ENCODE results near the gene DNAJC8. TPM values are rescaled to one million over a fixed set of nuclear protein-coding genes. Genes with fewer than 3 reads are reported as not detected.
A peak's percentile ranks its signal among the peaks of the same experiment; 100 is the strongest.

The DNAJC8 gene
- total and polyA plus RNA-seq, 2 of the 4 experiments (the other 2 are of a cell fraction) = 53.6 to 81.0 TPM

DNA sequence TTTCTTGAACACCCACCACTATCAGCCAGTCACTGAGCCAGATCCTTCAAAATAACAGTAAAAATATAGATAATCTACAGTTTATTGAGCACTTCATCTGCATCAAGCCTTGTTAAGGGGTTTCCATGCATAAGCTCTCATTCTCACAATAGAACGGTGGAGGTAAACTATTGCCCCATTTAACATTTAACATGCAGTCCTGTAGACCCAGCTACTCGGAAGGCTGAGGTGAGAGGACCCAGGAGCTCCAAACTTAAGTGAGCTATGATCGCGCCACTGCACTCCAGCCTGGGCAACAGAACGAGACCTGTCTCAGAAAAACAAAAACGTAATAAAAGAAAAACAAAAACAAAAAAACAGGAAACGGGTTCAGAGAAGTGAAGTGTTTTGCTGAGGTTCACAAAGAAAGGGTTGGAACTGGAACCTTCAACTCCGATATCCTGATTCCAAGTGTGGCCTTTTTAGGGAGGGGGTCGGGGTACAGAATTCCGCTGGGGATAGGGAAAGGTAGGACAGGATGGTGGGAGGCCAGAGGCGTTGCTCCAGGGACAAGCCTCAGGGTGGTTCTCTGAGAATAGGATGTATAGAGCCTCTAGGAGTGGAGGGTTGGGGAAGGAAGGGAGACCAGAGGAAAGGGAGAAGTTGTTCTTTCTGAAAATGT is 14.9 kb upstream of the DNAJC8 start:
- Histone ChIP-seq H3K79me1 (ENCODE audit: low read depth in 1 of 2, low read length in 2 of 2) (peaks cover 0 to 18% of the 10 kb centered on the region in 2 experiments; a peak in 1 of 4 replicates), H3K14ac (replicated peaks; ENCODE audit: low read depth, low read length) (no peak overlapping the region; the same call in 1 of the 2 replicates), H2BK120ac (ENCODE audit: low read depth, low read length) (peak overlapping the region; percentile 92), H2AK5ac (ENCODE audit: low read depth, low read length) (peak overlapping the region; percentile 10; the same call in 1 of the 2 replicates), H4K8ac (ENCODE audit: low read depth in 2 of 2, low read length in 2 of 2) (peak overlapping the region; percentile 19 to 86; a peak in 3 of 4 replicates), H4K91ac (ENCODE audit: insufficient read depth, low read depth, low read length) (peak overlapping the region; percentile 68), H2BK15ac (ENCODE audit: low read depth, low read length) (peak overlapping the region; percentile 86; the same call in 1 of the 3 replicates), H3K23ac (ENCODE audit: low read depth, low read length) (peak overlapping the region; percentile 6; the same call in 1 of the 2 replicates), H3K9me1 (ENCODE audit: insufficient read depth, low read length) (no peaks in the 10 kb centered on the region; the same call in none of the 2 replicates), H3K27ac (ENCODE audit: insufficient read depth, low read length) (peak overlapping the region; percentile 68; the same call in 1 of the 2 replicates), H3K18ac (ENCODE audit: low read depth, low read length) (peak overlapping the region; percentile 18; the same call in 1 of the 2 replicates), H3K27me3 (ENCODE audit: control insufficient read depth, insufficient read depth, low read length) (no peaks in the 10 kb centered on the region), H3K36me3 (ENCODE audit: control insufficient read depth, insufficient read depth, low read length) (no peaks in the 10 kb centered on the region), H3K4me2 (ENCODE audit: low read depth, low read length) (peak overlapping the region; percentile 73), H4K20me1 (ENCODE audit: insufficient read depth, low read length) (no peaks in the 10 kb centered on the region), H2AFZ (replicated peaks; ENCODE audit: low read length, poor library complexity) (peak overlapping the region; percentile 93), H2BK20ac (ENCODE audit: low read depth, low read length) (peak overlapping the region; percentile 90), H3K4me3 (ENCODE audit: insufficient read depth, low read depth, low read length) (peak overlapping the region; percentile 17; the same call in 1 of the 2 replicates), H2AK9ac (replicated peaks; ENCODE audit: low read depth, low read length, poor library complexity) (peak overlapping the region; percentile 56), H4K5ac (ENCODE audit: low read depth, low read length) (peak overlapping the region; percentile 66), H3K9me3 (ENCODE audit: control insufficient read depth, insufficient read depth, low read length) (no peaks in the 10 kb centered on the region), H3K9ac (ENCODE audit: low read depth, low read length) (peak overlapping the region; percentile 54), H3K56ac (ENCODE audit: extremely low read depth, insufficient read depth, low read length) (peak overlapping the region; percentile 37; the same call in 1 of the 2 replicates), H3K4ac (ENCODE audit: low read depth, low read length) (peak overlapping the region; percentile 84), H3K4me1 (ENCODE audit: control insufficient read depth, insufficient read depth, low read length) (peaks cover 14% of the 10 kb centered on the region), H2BK5ac (ENCODE audit: low read depth, low read length, poor library complexity, severe bottlenecking) (peak overlapping the region; percentile 59)
- WGBS, 2 experiments (ENCODE audit: extremely low coverage in 2 of 2, insufficient read length in 1 of 2) = 100% methylated on average over 1 of the region's 11 CpGs; no CpG with 5 or more reads in 1 of the 2 experiments
- intact Hi-C loops (cut with micrococcal nuclease) (loop anchor here (1.0 to 2.0 kb wide), 3 partner anchors 81 to 258 kb away; partner anchors contain the start of genes MED18 and PHACTR4), in situ Hi-C loops (cut with MboI; ENCODE audit: low sequenced_read_pairs) (no loop called here), dilution Hi-C loops (cut with HindIII; ENCODE audit: low sequenced_read_pairs, unreplicated experiment) (no loop called here)
- ATAC-seq (ENCODE audit: low read depth) (no peak), DNase-seq (no peak)
- no TSS peak for BruUV-seq (replicated peaks)
- POLR2A ChIA-PET (ENCODE audit: unreplicated experiment) = interaction anchor here (0.5 to 1.2 kb wide), 2 partner anchors 12 to 264 kb away, joined by 6 to 10 read pairs; partner anchors contain the start of gene ATP5IF1
- CTCF ChIA-PET = interaction anchor here (0.6 to 2.2 kb wide), 9 partner anchors 9 to 269 kb away, joined by 3 to 15 read pairs (median 4); partner anchors contain the start of gene MED18
- TF ChIP-seq POLR2A (IDR thresholded peaks at IDR 0.05; ENCODE audit: low read depth, low read length) = no peak
- no peak for TF ChIP-seq MAFK (IDR thresholded peaks at IDR 0.05; ENCODE audit: low read depth, low read length)
- no peak for TF ChIP-seq MXI1 (IDR thresholded peaks at IDR 0.05; ENCODE audit: borderline replicate concordance, low read depth, low read length)
- no peak for TF ChIP-seq MAZ (IDR thresholded peaks at IDR 0.05; ENCODE audit: borderline replicate concordance, low read depth, low read length)
- TF ChIP-seq, protein P1, sequence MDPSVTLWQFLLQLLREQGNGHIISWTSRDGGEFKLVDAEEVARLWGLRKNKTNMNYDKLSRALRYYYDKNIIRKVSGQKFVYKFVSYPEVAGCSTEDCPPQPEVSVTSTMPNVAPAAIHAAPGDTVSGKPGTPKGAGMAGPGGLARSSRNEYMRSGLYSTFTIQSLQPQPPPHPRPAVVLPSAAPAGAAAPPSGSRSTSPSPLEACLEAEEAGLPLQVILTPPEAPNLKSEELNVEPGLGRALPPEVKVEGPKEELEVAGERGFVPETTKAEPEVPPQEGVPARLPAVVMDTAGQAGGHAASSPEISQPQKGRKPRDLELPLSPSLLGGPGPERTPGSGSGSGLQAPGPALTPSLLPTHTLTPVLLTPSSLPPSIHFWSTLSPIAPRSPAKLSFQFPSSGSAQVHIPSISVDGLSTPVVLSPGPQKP (IDR thresholded peaks at IDR 0.05; ENCODE audit: borderline replicate concordance, low read depth, low read length) = no peak
- no peak for TF ChIP-seq CEBPB (IDR thresholded peaks at IDR 0.05; ENCODE audit: low read depth, low read length)
- TF ChIP-seq CHD1 (IDR thresholded peaks at IDR 0.05; ENCODE audit: low read depth, low read length) = no peak
- TF ChIP-seq, protein P2, sequence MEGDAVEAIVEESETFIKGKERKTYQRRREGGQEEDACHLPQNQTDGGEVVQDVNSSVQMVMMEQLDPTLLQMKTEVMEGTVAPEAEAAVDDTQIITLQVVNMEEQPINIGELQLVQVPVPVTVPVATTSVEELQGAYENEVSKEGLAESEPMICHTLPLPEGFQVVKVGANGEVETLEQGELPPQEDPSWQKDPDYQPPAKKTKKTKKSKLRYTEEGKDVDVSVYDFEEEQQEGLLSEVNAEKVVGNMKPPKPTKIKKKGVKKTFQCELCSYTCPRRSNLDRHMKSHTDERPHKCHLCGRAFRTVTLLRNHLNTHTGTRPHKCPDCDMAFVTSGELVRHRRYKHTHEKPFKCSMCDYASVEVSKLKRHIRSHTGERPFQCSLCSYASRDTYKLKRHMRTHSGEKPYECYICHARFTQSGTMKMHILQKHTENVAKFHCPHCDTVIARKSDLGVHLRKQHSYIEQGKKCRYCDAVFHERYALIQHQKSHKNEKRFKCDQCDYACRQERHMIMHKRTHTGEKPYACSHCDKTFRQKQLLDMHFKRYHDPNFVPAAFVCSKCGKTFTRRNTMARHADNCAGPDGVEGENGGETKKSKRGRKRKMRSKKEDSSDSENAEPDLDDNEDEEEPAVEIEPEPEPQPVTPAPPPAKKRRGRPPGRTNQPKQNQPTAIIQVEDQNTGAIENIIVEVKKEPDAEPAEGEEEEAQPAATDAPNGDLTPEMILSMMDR (conservative IDR thresholded peaks at IDR 0.05; ENCODE audit: low read depth, low read length) = no peak
- no peak for TF ChIP-seq BHLHE40 (IDR thresholded peaks at IDR 0.05; ENCODE audit: low read depth, low read length)
- no peak for TF ChIP-seq RAD21 (IDR thresholded peaks at IDR 0.05; ENCODE audit: low read length)
- TF ChIP-seq NFE2L2 (IDR thresholded peaks at IDR 0.05; ENCODE audit: low read depth, low read length) = no peak
- no peak for TF ChIP-seq RFX5 (IDR thresholded peaks at IDR 0.05; ENCODE audit: low read depth, low read length)
- no peak for TF ChIP-seq FOS (IDR thresholded peaks at IDR 0.05; ENCODE audit: low read depth, low read length)
- TF ChIP-seq SMC3 (IDR thresholded peaks at IDR 0.05; ENCODE audit: low read depth, low read length) = no peak
- no peak for TF ChIP-seq RCOR1 (IDR thresholded peaks at IDR 0.05; ENCODE audit: insufficient replicate concordance, low read length)
